Spleen (tissue), 11 donors: Measurements from ENCODE around the gene FRYL. TPM values are rescaled to one million over a fixed set of nuclear protein-coding genes. Genes with fewer than 3 reads are reported as not detected.
A peak's percentile ranks its signal among the peaks of the same experiment; 100 is the strongest.
"Not testable (repeated sequence)": the region's sequence is repeated elsewhere in the genome, so short reads cannot be mapped to it uniquely, and the experiment has no call there.

Experiments
- DNase-seq: peaks from one replicate; pipeline ENCODE4 v3.0.0-alpha.2; 2020
- H3K27ac ChIP-seq, 8 donors: fragments of 200-600 bp; sonication (generic) in 7 of 8; 1 replicate in 4 of 8; 2 replicates in 4 of 8; pipeline versions ENCODE4 v1.5.0 to v1.8.0; 2016 to 2021; ENCODE audit warnings: inconsistent platforms in 4 of 8, mild to moderate bottlenecking in 4 of 8, moderate library complexity in 1 of 8
- H3K27me3 ChIP-seq, 7 donors: fragments of 200-600 bp; sonication (generic) in 6 of 7; replicated peaks in 1 of 7; 1 replicate in 4 of 7; 2 replicates in 3 of 7; pipeline versions ENCODE4 v1.5.0 to v1.8.0; 2016 to 2021; ENCODE audit warnings: inconsistent platforms in 3 of 7, mild to moderate bottlenecking in 1 of 7
- H3K36me3 ChIP-seq, 6 donors: fragments of 200-600 bp; sonication (generic) in 5 of 6; 1 replicate in 4 of 6; 2 replicates in 2 of 6; pipeline versions ENCODE4 v1.5.0 to v1.8.0; 2016 to 2021; ENCODE audit warnings: inconsistent platforms in 2 of 6
- H3K4me1 ChIP-seq, 6 donors: fragments of 200-600 bp; sonication (generic) in 5 of 6; 1 replicate in 3 of 6; 2 replicates in 3 of 6; pipeline versions ENCODE4 v1.5.0 to v1.8.0; 2016 to 2021; ENCODE audit warnings: inconsistent platforms in 3 of 6
- H3K4me3 ChIP-seq, 8 donors: fragments of 200-600 bp; sonication (generic) in 7 of 8; 1 replicate in 4 of 8; 2 replicates in 4 of 8; pipeline versions ENCODE4 v1.5.0 to v1.8.0; 2016 to 2021; ENCODE audit warnings: inconsistent platforms in 4 of 8, mild to moderate bottlenecking in 4 of 8, moderate library complexity in 2 of 8
- H3K9me3 ChIP-seq, 8 donors: fragments of 200-600 bp; sonication (generic) in 7 of 8; 1 replicate in 4 of 8; 2 replicates in 4 of 8; pipeline versions ENCODE4 v1.5.0 to v1.8.0; 2016 to 2021; ENCODE audit warnings: inconsistent platforms in 4 of 8
- CTCF ChIP-seq, 11 experiments: fragments of 200-600 bp in 7 of 11; fragments of 450-650 bp in 4 of 11; sonication (generic) in 4 of 11; IDR thresholded peaks in 8 of 11; conservative IDR thresholded peaks in 3 of 11; 1 replicate in 7 of 11; 2 replicates in 4 of 11; pipeline versions ENCODE4 v1.4.0 to v1.8.0; 2016 to 2021; ENCODE audit warnings: antibody characterized with exemption in 11 of 11, inconsistent platforms in 4 of 11, mild to moderate bottlenecking in 1 of 11
- POLR2A ChIP-seq, 3 donors: fragments of 450-650 bp; IDR thresholded peaks; one replicate each; pipeline ENCODE4 v1.5.1; 2017; ENCODE audit warnings: antibody characterized with exemption in 3 of 3, mild to moderate bottlenecking in 1 of 3
- POLR2AphosphoS5 ChIP-seq, 3 donors: sonication (generic); formaldehyde crosslinking; IDR thresholded peaks; one replicate each; pipeline ENCODE4 v1.5.1; 2017; ENCODE audit warnings: antibody characterized with exemption in 3 of 3
- WGBS, 5 donors: extraction: QIAGEN DNeasy Blood & Tissue Kit in 3 of 5; methylation state at CpG; one replicate each; pipeline versions ENCODE4 v1.1.5 to v1.1.7; 2013 to 2018; 5-methylcytosine and 5-hydroxymethylcytosine counted together
- intact Hi-C: fragments of 100-400 bp; cut with DNase I; formaldehyde crosslinking; loops from one replicate; pipeline ENCODE4 v1.15.0; 2023; ENCODE audit warnings: low total_unique reads
- polyA plus RNA-seq, 3 donors: library from polyadenylated mRNA; stranded (reverse); fragments of 200-250 nt; gene quantifications; one replicate each; pipeline ENCODE4 v1.2.1, GENCODE V29; 2013
- total RNA-seq, 7 donors: library from RNA; depleted of rRNA in 3 of 7; stranded (reverse); fragments of >200 nt in 3 of 7; fragmentation: NEBNext Ultra II Directional in 4 of 7; extraction: Animal tissue kit (Norgen Biotek cat#: 25700) in 4 of 7; gene quantifications; one replicate each; pipeline versions ENCODE4 v1.1.0 to v1.2.1, GENCODE V29; 2016 to 2021
- donor health status: healthy with polysubstance abuse.
- donor health status: DM: no; HTN: no; CAD: no; lungs with moderate emphysema.
- donor health status: DM: no; HTN: no; CAD: no.
- donor health status: Bipolar disorder and iron deficiency.
- donor health status: healthy.
- donor health status: DM: no; HTN: no; CAD: no.
- donor health status: DM: yes; HTN: yes; CAD: no.

Gene FRYL
- total and polyA plus RNA-seq, 10 donors = 14.2 to 118 (median 94.9) TPM

DNA sequence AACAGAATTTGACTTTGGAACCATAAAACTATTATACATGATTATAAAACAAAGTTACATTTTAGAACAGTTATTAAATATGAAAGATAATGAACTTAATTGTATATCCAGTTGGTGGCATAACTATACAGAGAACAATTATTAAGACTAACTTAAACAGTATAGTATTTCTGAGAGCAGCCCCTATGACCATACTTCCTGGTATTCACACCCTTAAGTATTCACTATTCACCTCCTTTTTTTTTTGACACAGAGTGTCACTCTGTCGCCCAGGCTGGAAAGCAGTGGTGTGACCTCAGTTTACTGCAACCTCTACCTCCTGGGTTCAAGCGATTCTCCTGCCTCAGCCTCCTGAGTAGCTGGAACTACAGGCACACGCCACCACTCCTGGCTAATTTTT is 74.5 kb downstream of the FRYL start:
- H3K4me3 ChIP-seq = no peak overlapping the region
- intact Hi-C loops = no loop called here
- no peaks in the 10 kb centered on the region for H3K9me3 ChIP-seq
- peaks cover 4 to 47% (median 12%) of the 10 kb centered on the region in 6 donors for H3K36me3 ChIP-seq
- H3K4me1 ChIP-seq = peaks cover 0 to 18% (median 0%) of the 10 kb centered on the region in 6 donors
- no peak for DNase-seq
- H3K27ac ChIP-seq = no peak overlapping the region
- WGBS, 5 donors = 84 to 94% (median 90%) methylated on average over 3 of the region's 3 CpGs
- TF ChIP-seq CTCF (IDR thresholded peaks at IDR 0.05 in 8 of 11, conservative IDR thresholded peaks at IDR 0.05 in 3 of 11) (no peak), POLR2A (IDR thresholded peaks at IDR 0.05) (no peak), POLR2AphosphoS5 (IDR thresholded peaks at IDR 0.05) (no peak)
- no peaks in the 10 kb centered on the region for H3K27me3 ChIP-seq

- Histone ChIP-seq H3K9me3 (no peaks in the 10 kb centered on the region), H3K27me3 (no peaks in the 10 kb centered on the region), H3K36me3 (peaks cover 0 to 34% (median 6%) of the 10 kb centered on the region in 6 donors), H3K4me3 (no peak overlapping the region), H3K27ac (no peak overlapping the region), H3K4me1 (peaks cover 0 to 31% (median 4%) of the 10 kb centered on the region in 6 donors)
- WGBS, 5 donors = 88 to 93% (median 92%) methylated on average over 4 of the region's 4 CpGs
- intact Hi-C loops = no loop called here
- DNase-seq = no peak
- no peak for TF ChIP-seq POLR2AphosphoS5 (IDR thresholded peaks at IDR 0.05)
- no peak for TF ChIP-seq CTCF (IDR thresholded peaks at IDR 0.05 in 8 of 11, conservative IDR thresholded peaks at IDR 0.05 in 3 of 11)
- TF ChIP-seq POLR2A (IDR thresholded peaks at IDR 0.05) = no peak
Measured at GRCh38 chr4:48704091-48704802, 75.8 kb downstream of the FRYL start.

- H3K4me3 ChIP-seq = no peak overlapping the region
- peaks cover 0 to 67% (median 12%) of the 10 kb centered on the region in 6 donors for H3K4me1 ChIP-seq
- no peak for DNase-seq
- no peaks in the 10 kb centered on the region for H3K36me3 ChIP-seq
- H3K27ac ChIP-seq = no peak overlapping the region
- 67 to 86% (median 84%) methylated on average over 1 of the region's 1 CpG for WGBS, 5 donors
- H3K9me3 ChIP-seq = no peaks in the 10 kb centered on the region
- TF ChIP-seq CTCF (IDR thresholded peaks at IDR 0.05 in 8 of 11, conservative IDR thresholded peaks at IDR 0.05 in 3 of 11) = no peak
- TF ChIP-seq POLR2A (IDR thresholded peaks at IDR 0.05) = no peak
- no peak for TF ChIP-seq POLR2AphosphoS5 (IDR thresholded peaks at IDR 0.05)
- H3K27me3 ChIP-seq = no peaks in the 10 kb centered on the region
- intact Hi-C loops = no loop called here
Measured at GRCh38 chr4:48699475-48699874, 80.6 kb downstream of the FRYL start.

DNA sequence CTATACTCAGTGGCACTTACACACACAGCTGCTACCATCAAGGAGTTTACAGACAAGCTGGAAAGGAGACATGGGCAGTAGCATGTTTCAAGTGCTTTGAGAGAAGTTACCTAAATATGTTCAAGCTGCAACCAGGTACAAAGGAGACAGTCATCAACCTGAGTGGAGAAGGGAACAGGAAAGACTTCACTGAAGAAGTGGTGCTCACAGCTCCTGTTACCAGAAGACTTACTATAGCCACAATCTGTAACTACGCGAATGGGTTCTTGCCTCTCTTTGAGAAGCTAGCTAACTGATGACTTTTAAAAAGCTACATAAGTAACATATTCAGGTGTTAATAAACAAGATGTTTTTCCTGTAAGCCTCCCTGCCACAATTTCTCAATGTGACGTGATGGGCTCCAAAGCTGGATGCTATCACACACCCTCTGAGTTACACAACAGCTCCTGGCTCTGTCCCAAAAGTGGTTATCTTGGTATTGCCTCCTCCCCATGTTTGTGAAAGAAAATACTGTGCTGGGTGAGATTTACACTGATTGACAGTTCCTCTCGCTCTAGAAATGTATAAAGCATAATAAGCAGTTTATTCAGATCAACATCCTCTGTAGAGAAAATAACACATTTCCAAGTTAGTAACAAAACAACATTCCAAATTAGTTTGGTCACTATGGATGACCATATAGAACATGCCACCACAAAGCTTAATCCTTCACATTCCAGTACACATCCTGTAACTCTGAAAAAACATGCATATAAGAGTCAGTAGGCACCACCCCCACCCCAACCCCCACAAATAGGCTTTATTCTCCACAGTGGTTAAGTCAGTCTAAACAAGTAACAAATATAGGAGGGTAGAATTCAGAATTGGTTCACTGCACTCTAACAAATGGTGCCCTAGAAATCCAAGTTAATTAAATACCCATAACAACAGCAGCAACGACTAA is 81.8 kb downstream of the FRYL start:
- peaks cover 0 to 68% (median 15%) of the 10 kb centered on the region in 6 donors for H3K4me1 ChIP-seq
- H3K4me3 ChIP-seq = no peak overlapping the region
- no peak overlapping the region for H3K27ac ChIP-seq
- no peak for DNase-seq
- no peaks in the 10 kb centered on the region for H3K36me3 ChIP-seq
- H3K9me3 ChIP-seq = no peaks in the 10 kb centered on the region
- H3K27me3 ChIP-seq = no peaks in the 10 kb centered on the region
- intact Hi-C loops = no loop called here
- WGBS, 5 donors = 65 to 76% (median 71%) methylated on average over 5 of the region's 5 CpGs
- TF ChIP-seq POLR2AphosphoS5 (IDR thresholded peaks at IDR 0.05) (peak in 1 of 3 donors; percentile 41), POLR2A (IDR thresholded peaks at IDR 0.05) (no peak)

DNA sequence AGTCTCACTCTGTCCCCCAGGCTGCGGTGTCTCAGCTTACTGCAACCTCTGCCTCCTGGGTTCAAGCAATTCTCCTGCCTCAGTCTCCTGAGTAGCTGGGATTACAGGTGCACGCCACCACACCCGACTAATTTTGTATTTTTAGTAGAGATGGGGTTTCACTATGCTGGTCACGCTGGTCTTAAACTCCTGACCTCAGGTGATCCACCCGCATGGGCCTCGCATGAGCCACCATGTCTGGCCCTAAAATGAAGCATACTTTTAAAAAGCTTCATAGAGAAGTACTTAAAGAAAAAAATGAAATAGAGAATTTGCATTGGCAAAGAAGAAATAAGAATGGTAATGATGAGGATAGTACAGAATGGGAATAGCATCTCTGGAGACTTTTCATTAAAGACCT is 82.6 kb downstream of the FRYL start:
- WGBS, 5 donors = 93 to 96% (median 95%) methylated on average over 6 of the region's 6 CpGs

More for the DNA sequence above, 82.6 kb downstream of the FRYL start:
- H3K9me3 ChIP-seq, H3K27ac ChIP-seq, H3K36me3 ChIP-seq, H3K27me3 ChIP-seq, intact Hi-C loops, DNase-seq, H3K4me3 ChIP-seq: not testable (repeated sequence)
- peaks cover 0 to 72% (median 21%) of the 10 kb centered on the region in 6 donors for H3K4me1 ChIP-seq
